Upper lobe of left lung (tissue), 6 donors: ENCODE results near the gene GALNT2. TPM values are rescaled to one million over a fixed set of nuclear protein-coding genes. Genes with fewer than 3 reads are reported as not detected.

ENCODE experiments used
- ATAC-seq, 2 donors: fragments of 200-7000 bp; cut with Tn5 transposase; one replicate each; pipeline ENCODE4 v1.9.1; 2022; ENCODE audit warnings: mild to moderate bottlenecking in 2 of 2, moderate library complexity in 2 of 2; ENCODE audit not compliant: low FRiP score in 2 of 2
- DNase-seq, 2 donors: peaks; one replicate each; pipeline ENCODE4 v3.0.0-alpha.2; 2019 to 2020
- H3K27ac ChIP-seq, 4 donors: fragments of 200-600 bp; sonication (generic); one replicate each; pipeline ENCODE4 v1.5.1; 2016 to 2019
- H3K27me3 ChIP-seq, 4 donors: fragments of 200-600 bp; sonication (generic); one replicate each; pipeline ENCODE4 v1.5.1; 2017 to 2019
- H3K36me3 ChIP-seq, 4 donors: fragments of 200-600 bp; sonication (generic); one replicate each; pipeline ENCODE4 v1.5.1; 2016 to 2019
- H3K4me1 ChIP-seq, 4 donors: fragments of 200-600 bp; sonication (generic); one replicate each; pipeline ENCODE4 v1.5.1; 2018 to 2019
- H3K4me3 ChIP-seq, 4 donors: fragments of 200-600 bp; sonication (generic); one replicate each; pipeline ENCODE4 v1.5.1; 2017 to 2019; ENCODE audit warnings: mild to moderate bottlenecking in 2 of 4, moderate library complexity in 1 of 4
- H3K9me3 ChIP-seq, 4 donors: fragments of 200-600 bp; sonication (generic); one replicate each; pipeline ENCODE4 v1.5.1; 2018 to 2019
- CTCF ChIP-seq, 6 experiments: fragments of 450-650 bp in 4 of 6; fragments of 200-600 bp in 2 of 6; sonication (generic) in 2 of 6; IDR thresholded peaks; one replicate each; pipeline ENCODE4 v1.5.1; 2016 to 2019; ENCODE audit warnings: antibody characterized with exemption in 6 of 6
- EP300 ChIP-seq, 4 donors: sonication (generic); formaldehyde crosslinking; IDR thresholded peaks; one replicate each; pipeline ENCODE4 v1.5.1; 2017; ENCODE audit warnings: antibody characterized with exemption in 4 of 4, control low read depth in 2 of 4
- POLR2A ChIP-seq, 4 donors: fragments of 450-650 bp; IDR thresholded peaks; one replicate each; pipeline ENCODE4 v1.5.1; 2016 to 2017; ENCODE audit warnings: antibody characterized with exemption in 4 of 4, mild to moderate bottlenecking in 2 of 4
- POLR2AphosphoS5 ChIP-seq, 2 donors: sonication (generic); formaldehyde crosslinking; IDR thresholded peaks; one replicate each; pipeline ENCODE4 v1.5.1; 2017; ENCODE audit warnings: antibody characterized with exemption in 2 of 2
- WGBS, 2 donors: methylation state at CpG; one replicate each; pipeline ENCODE4 v1.1.5; 2017 to 2018; 5-methylcytosine and 5-hydroxymethylcytosine counted together
- total RNA-seq, 6 donors: library from RNA; depleted of rRNA in 4 of 6; stranded (reverse); fragments of >200 nt in 4 of 6; gene quantifications; one replicate each; pipeline versions ENCODE4 v1.1.0 to v1.2.1, GENCODE V29; 2016 to 2021
- donor health status: DM: no; HTN: no; CAD: no; lungs with moderate emphysema.
- donor health status: DM: no; HTN: yes; CAD: no; lungs with severe emphysema.

The GALNT2 gene
- total RNA-seq, 6 donors from 2014 or later, result 51.3 to 62.3 (median 56.2) TPM

- 83 to 84% methylated on average over 9 of the region's 9 CpGs for WGBS, 2 donors
- Histone ChIP-seq H3K4me1 (no peaks in the 10 kb centered on the region), H3K9me3 (no peaks in the 10 kb centered on the region), H3K27me3 (no peaks in the 10 kb centered on the region), H3K4me3 (no peak overlapping the region), H3K36me3 (no peaks in the 10 kb centered on the region), H3K27ac (no peak overlapping the region)
- DNase-seq (no peak), ATAC-seq (no peak)
- TF ChIP-seq EP300 (IDR thresholded peaks at IDR 0.05) (no peak), CTCF (IDR thresholded peaks at IDR 0.05) (no peak), POLR2AphosphoS5 (IDR thresholded peaks at IDR 0.05) (no peak), POLR2A (IDR thresholded peaks at IDR 0.05) (no peak)
Observed at GRCh38 chr1:230327892-230328284, 260.9 kb downstream of the GALNT2 start.

GRCh38 chr1:230328342-230329015 lies 261.4 kb downstream of the GALNT2 start:
- no peaks in the 10 kb centered on the region for H3K36me3 ChIP-seq
- no peak for TF ChIP-seq CTCF (IDR thresholded peaks at IDR 0.05)
- TF ChIP-seq POLR2AphosphoS5 (IDR thresholded peaks at IDR 0.05), result no peak
- TF ChIP-seq EP300 (IDR thresholded peaks at IDR 0.05), result no peak
- no peak for TF ChIP-seq POLR2A (IDR thresholded peaks at IDR 0.05)
- H3K4me3 ChIP-seq, result no peak overlapping the region
- WGBS, 2 donors, result 90 to 91% methylated on average over 7 of the region's 7 CpGs
- H3K4me1 ChIP-seq, result no peaks in the 10 kb centered on the region
- H3K27me3 ChIP-seq, result no peaks in the 10 kb centered on the region
- ATAC-seq, result no peak
- no peaks in the 10 kb centered on the region for H3K9me3 ChIP-seq
- no peak overlapping the region for H3K27ac ChIP-seq
- DNase-seq, result no peak

GRCh38 chr1:230330157-230330556 lies 263.1 kb downstream of the GALNT2 start:
- WGBS, 2 donors, result 80 to 89% methylated on average over 7 of the region's 7 CpGs
- H3K36me3 ChIP-seq, result no peaks in the 10 kb centered on the region
- no peaks in the 10 kb centered on the region for H3K27me3 ChIP-seq
- H3K4me3 ChIP-seq, result no peak overlapping the region
- H3K27ac ChIP-seq, result no peak overlapping the region
- DNase-seq, result no peak
- TF ChIP-seq POLR2AphosphoS5 (IDR thresholded peaks at IDR 0.05) (no peak), CTCF (IDR thresholded peaks at IDR 0.05) (no peak), POLR2A (IDR thresholded peaks at IDR 0.05) (no peak), EP300 (IDR thresholded peaks at IDR 0.05) (no peak)
- ATAC-seq, result no peak
- no peaks in the 10 kb centered on the region for H3K4me1 ChIP-seq
- no peaks in the 10 kb centered on the region for H3K9me3 ChIP-seq
